HepG2 (cell line): ENCODE measurements around the gene ARAP3. TPM values are rescaled to one million over a fixed set of nuclear protein-coding genes. Genes with fewer than 3 reads are reported as not detected.

Experiments
- BORCS8-MEF2B ChIP-seq: sonication (generic); formaldehyde crosslinking; IDR thresholded peaks from 2 replicates; pipeline ENCODE4 v1.8.0; 2022; ENCODE audit warnings: mild to moderate bottlenecking, missing genetic modification reagents
- ERF ChIP-seq: IDR thresholded peaks from 2 replicates; pipeline ENCODE4 v1.6.1; 2018; ENCODE audit warnings: missing biosample characterization, missing genetic modification reagents
- KAT2B ChIP-seq: fragments of 150-350 bp; IDR thresholded peaks from 2 replicates; pipeline ENCODE4 v1.6.1; 2014; ENCODE audit warnings: low read depth, low read length, borderline replicate concordance
- KAT7 ChIP-seq: IDR thresholded peaks from 2 replicates; pipeline ENCODE4 v1.6.1; 2018; ENCODE audit warnings: borderline replicate concordance, missing compliant biosample characterization
- MIER3 ChIP-seq: IDR thresholded peaks from 2 replicates; pipeline ENCODE4 v1.6.1; 2016; ENCODE audit warnings: missing compliant biosample characterization, borderline replicate concordance
- NR0B2 ChIP-seq: sonication (generic); formaldehyde crosslinking; IDR thresholded peaks from 2 replicates; pipeline ENCODE4 v1.4.0; 2020; ENCODE audit warnings: mild to moderate bottlenecking, missing genetic modification reagents
- NR2F2 ChIP-seq: IDR thresholded peaks from 2 replicates; pipeline ENCODE4 v1.6.1; 2012; ENCODE audit warnings: low read depth, inconsistent platforms, borderline replicate concordance
- PITX1 ChIP-seq: sonication (generic); formaldehyde crosslinking; IDR thresholded peaks from 2 replicates; pipeline ENCODE4 v1.5.1; 2020; ENCODE audit warnings: mild to moderate bottlenecking, missing genetic modification reagents
- POLR2AphosphoS2 ChIP-seq: IDR thresholded peaks from 2 replicates; pipeline ENCODE4 v1.6.1; 2011; ENCODE audit warnings: low read depth, low read length, improper control_type of control experiment
- SAFB2 ChIP-seq: sonication (generic); formaldehyde crosslinking; IDR thresholded peaks from 2 replicates; pipeline ENCODE4 v1.5.1; 2020; ENCODE audit warnings: missing genetic modification reagents, low read depth, mild to moderate bottlenecking, borderline replicate concordance
- SIN3A ChIP-seq: IDR thresholded peaks from 2 replicates; pipeline ENCODE4 v1.6.1; 2011; ENCODE audit warnings: low read depth, mild to moderate bottlenecking, control low read depth, low read length, borderline replicate concordance
- SMAD3 ChIP-seq: sonication (generic); formaldehyde crosslinking; IDR thresholded peaks from 2 replicates; pipeline ENCODE4 v1.4.0; 2020; ENCODE audit warnings: missing genetic modification reagents
- TCF7 ChIP-seq: sonication (generic); IDR thresholded peaks from 2 replicates; pipeline ENCODE4 v1.6.1; 2016; ENCODE audit warnings: antibody characterized with exemption, low read depth
- TP53 ChIP-seq: sonication (generic); formaldehyde crosslinking; conservative IDR thresholded peaks from 2 replicates; pipeline ENCODE4 v1.4.0; 2020; ENCODE audit warnings: missing genetic modification reagents
- ZBTB7A ChIP-seq: sonication (generic); formaldehyde crosslinking; IDR thresholded peaks from 2 replicates; pipeline ENCODE4 v1.8.0; 2022; ENCODE audit warnings: mild to moderate bottlenecking, missing genetic modification reagents
- ZNF205 ChIP-seq: IDR thresholded peaks from 2 replicates; pipeline ENCODE4 v1.6.1; 2018; ENCODE audit warnings: missing biosample characterization, missing genetic modification reagents
- ZNF430 ChIP-seq: sonication (generic); formaldehyde crosslinking; IDR thresholded peaks from 2 replicates; pipeline ENCODE4 v1.9.0; 2021; ENCODE audit warnings: mild to moderate bottlenecking, missing genetic modification reagents
- ZNF44 ChIP-seq: sonication (generic); formaldehyde crosslinking; IDR thresholded peaks from 2 replicates; pipeline ENCODE4 v1.5.1; 2020; ENCODE audit warnings: mild to moderate bottlenecking, missing genetic modification reagents
- ZNF451 ChIP-seq: sonication (generic); formaldehyde crosslinking; IDR thresholded peaks from 2 replicates; pipeline ENCODE4 v1.5.0; 2020; ENCODE audit warnings: mild to moderate bottlenecking, missing genetic modification reagents
- ZNF574 ChIP-seq: sonication (generic); formaldehyde crosslinking; IDR thresholded peaks from 2 replicates; pipeline ENCODE4 v1.4.0; 2020; ENCODE audit warnings: missing genetic modification reagents
- ZNF766 ChIP-seq: sonication (generic); formaldehyde crosslinking; IDR thresholded peaks from 2 replicates; pipeline ENCODE4 v1.5.0; 2020; ENCODE audit warnings: missing genetic modification reagents, borderline replicate concordance
- polyA plus RNA-seq, 8 experiments: library from polyadenylated mRNA; depleted of rRNA in 3 of 8; stranded (reverse) in 7 of 8; unstranded in 1 of 8; fragments of >200 nt; fragmentation: Illumina TruSeq in 4 of 8; extraction: Trizol in 4 of 8; gene quantifications; 2 replicates each; pipeline versions ENCODE4 v1.2.1 to v1.2.3, GENCODE V29; 2011 to 2016; ENCODE audit warnings: low read depth in 4 of 8, missing spikeins in 1 of 8, mixed read lengths in 1 of 8; ENCODE audit not compliant: insufficient read depth in 1 of 8
- total RNA-seq, 5 experiments: library from RNA; depleted of rRNA; stranded (reverse); fragments of >200 nt; fragmentation: Illumina TruSeq; extraction: Trizol; gene quantifications; 2 replicates each; pipeline ENCODE4 v1.2.3, GENCODE V29; 2016; ENCODE audit warnings: low read depth in 1 of 5
- TF ChIP-seq, protein P1 (sequence below): sonication (generic); formaldehyde crosslinking; IDR thresholded peaks from 2 replicates; pipeline ENCODE4 v1.4.0; 2020; ENCODE audit warnings: missing genetic modification reagents, borderline replicate concordance
- TF ChIP-seq, protein P2 (sequence below): sonication (generic); formaldehyde crosslinking; IDR thresholded peaks from 2 replicates; pipeline ENCODE4 v1.8.1; 2023; ENCODE audit warnings: mild to moderate bottlenecking, missing genetic modification reagents

The ARAP3 gene
- total and polyA plus RNA-seq, 2 of the 13 experiments (the other 11 are each of a cell fraction or from before 2014, with no cell fraction given) = 0.25 TPM; not detected in 1

DNA sequence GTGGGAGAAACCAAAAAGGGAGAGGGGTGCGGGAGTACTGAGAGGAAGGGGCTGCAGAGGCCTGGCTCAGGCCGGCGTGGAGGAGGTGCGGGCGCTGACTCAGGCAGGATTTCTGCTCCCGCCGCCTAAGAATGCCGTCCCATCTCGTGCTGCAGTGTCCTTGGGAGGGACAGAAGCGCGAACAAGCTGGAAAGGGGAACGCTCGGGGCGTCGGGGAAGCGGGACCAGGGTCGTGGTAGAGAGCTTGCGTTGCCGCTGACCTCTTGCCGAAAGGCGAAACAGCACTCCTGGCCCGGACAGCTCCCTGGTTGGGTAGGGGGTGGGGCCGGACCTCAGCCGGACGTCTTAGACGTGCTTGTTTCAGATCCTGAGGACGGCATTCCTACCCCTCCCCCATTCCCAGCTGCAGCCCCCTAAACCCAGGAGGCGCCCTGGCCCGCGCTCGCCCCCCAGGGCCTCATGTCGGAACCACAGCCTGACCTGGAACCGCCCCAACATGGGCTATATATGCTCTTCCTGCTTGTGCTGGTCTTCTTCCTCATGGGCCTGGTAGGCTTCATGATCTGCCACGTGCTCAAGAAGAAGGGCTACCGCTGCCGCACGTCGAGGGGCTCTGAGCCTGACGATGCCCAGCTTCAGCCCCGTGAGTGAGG is 44.1 kb downstream of the ARAP3 start (continued):
- TF ChIP-seq, protein P1, sequence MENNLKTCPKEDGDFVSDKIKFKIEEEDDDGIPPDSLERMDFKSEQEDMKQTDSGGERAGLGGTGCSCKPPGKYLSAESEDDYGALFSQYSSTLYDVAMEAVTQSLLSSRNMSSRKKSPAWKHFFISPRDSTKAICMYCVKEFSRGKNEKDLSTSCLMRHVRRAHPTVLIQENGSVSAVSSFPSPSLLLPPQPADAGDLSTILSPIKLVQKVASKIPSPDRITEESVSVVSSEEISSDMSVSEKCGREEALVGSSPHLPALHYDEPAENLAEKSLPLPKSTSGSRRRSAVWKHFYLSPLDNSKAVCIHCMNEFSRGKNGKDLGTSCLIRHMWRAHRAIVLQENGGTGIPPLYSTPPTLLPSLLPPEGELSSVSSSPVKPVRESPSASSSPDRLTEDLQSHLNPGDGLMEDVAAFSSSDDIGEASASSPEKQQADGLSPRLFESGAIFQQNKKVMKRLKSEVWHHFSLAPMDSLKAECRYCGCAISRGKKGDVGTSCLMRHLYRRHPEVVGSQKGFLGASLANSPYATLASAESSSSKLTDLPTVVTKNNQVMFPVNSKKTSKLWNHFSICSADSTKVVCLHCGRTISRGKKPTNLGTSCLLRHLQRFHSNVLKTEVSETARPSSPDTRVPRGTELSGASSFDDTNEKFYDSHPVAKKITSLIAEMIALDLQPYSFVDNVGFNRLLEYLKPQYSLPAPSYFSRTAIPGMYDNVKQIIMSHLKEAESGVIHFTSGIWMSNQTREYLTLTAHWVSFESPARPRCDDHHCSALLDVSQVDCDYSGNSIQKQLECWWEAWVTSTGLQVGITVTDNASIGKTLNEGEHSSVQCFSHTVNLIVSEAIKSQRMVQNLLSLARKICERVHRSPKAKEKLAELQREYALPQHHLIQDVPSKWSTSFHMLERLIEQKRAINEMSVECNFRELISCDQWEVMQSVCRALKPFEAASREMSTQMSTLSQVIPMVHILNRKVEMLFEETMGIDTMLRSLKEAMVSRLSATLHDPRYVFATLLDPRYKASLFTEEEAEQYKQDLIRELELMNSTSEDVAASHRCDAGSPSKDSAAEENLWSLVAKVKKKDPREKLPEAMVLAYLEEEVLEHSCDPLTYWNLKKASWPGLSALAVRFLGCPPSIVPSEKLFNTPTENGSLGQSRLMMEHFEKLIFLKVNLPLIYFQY = no peak
- TF ChIP-seq ZNF430 (CRISPR knock-in tag) (no peak), ZNF44 (no peak), TP53 (CRISPR knock-in tag) (no peak), ZNF451 (CRISPR knock-in tag) (no peak), PITX1 (CRISPR knock-in tag) (no peak), SIN3A (peak; percentile 66; the same call in 1 of the 2 replicates), ZNF205 (CRISPR knock-in tag) (0 out of 2 replicates have a peak, but pooled peaks have one; percentile 31), KAT2B (no peak), SMAD3 (no peak), POLR2AphosphoS2 (no peak), ERF (CRISPR knock-in tag) (no peak), NR2F2 (no peak), ZNF574 (CRISPR knock-in tag) (peak; percentile 4; the same call in 1 of the 2 replicates), MIER3 (CRISPR knock-in tag) (no peak), KAT7 (CRISPR knock-in tag) (no peak; the same call in 1 of the 2 replicates), SAFB2 (CRISPR knock-in tag) (no peak), ZNF766 (CRISPR knock-in tag) (no peak), ZBTB7A (CRISPR knock-in tag) (no peak), TCF7 (no peak), BORCS8-MEF2B (CRISPR knock-in tag) (no peak; the same call in 1 of the 2 replicates), NR0B2 (0 out of 2 replicates have a peak, but pooled peaks have one; percentile 28)
- TF ChIP-seq, protein P2, sequence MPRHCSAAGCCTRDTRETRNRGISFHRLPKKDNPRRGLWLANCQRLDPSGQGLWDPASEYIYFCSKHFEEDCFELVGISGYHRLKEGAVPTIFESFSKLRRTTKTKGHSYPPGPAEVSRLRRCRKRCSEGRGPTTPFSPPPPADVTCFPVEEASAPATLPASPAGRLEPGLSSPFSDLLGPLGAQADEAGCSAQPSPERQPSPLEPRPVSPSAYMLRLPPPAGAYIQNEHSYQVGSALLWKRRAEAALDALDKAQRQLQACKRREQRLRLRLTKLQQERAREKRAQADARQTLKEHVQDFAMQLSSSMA (CRISPR knock-in tag) = no peak
